Sigmoid colon (tissue), 4 donors: ENCODE data around the gene TUB.

Source experiments
- EP300 ChIP-seq, 4 donors: sonication (generic); formaldehyde crosslinking; IDR thresholded peaks; one replicate each; pipeline ENCODE4 v1.6.1; 2017; ENCODE audit warnings: antibody characterized with exemption in 4 of 4
- POLR2A ChIP-seq, 2 donors: fragments of 450-650 bp; IDR thresholded peaks; one replicate each; pipeline ENCODE4 v1.6.1; 2016; ENCODE audit warnings: antibody characterized with exemption in 2 of 2, mild to moderate bottlenecking in 2 of 2, moderate library complexity in 2 of 2
- POLR2AphosphoS5 ChIP-seq, 4 donors: sonication (generic); formaldehyde crosslinking; IDR thresholded peaks; one replicate each; pipeline ENCODE4 v1.6.1; 2017; ENCODE audit warnings: antibody characterized with exemption in 4 of 4
- TF ChIP-seq, protein P1 (sequence below), 4 experiments: fragments of 450-650 bp in 3 of 4; fragments of 200-600 bp in 1 of 4; IDR thresholded peaks; one replicate each; pipeline ENCODE4 v1.5.1; 2016 to 2019; ENCODE audit warnings: antibody characterized with exemption in 4 of 4, mild to moderate bottlenecking in 3 of 4, moderate library complexity in 2 of 4

- TF ChIP-seq POLR2A (IDR thresholded peaks at IDR 0.05) (no peak), POLR2AphosphoS5 (IDR thresholded peaks at IDR 0.05) (no peak), EP300 (IDR thresholded peaks at IDR 0.05) (no peak)
- TF ChIP-seq, protein P1, sequence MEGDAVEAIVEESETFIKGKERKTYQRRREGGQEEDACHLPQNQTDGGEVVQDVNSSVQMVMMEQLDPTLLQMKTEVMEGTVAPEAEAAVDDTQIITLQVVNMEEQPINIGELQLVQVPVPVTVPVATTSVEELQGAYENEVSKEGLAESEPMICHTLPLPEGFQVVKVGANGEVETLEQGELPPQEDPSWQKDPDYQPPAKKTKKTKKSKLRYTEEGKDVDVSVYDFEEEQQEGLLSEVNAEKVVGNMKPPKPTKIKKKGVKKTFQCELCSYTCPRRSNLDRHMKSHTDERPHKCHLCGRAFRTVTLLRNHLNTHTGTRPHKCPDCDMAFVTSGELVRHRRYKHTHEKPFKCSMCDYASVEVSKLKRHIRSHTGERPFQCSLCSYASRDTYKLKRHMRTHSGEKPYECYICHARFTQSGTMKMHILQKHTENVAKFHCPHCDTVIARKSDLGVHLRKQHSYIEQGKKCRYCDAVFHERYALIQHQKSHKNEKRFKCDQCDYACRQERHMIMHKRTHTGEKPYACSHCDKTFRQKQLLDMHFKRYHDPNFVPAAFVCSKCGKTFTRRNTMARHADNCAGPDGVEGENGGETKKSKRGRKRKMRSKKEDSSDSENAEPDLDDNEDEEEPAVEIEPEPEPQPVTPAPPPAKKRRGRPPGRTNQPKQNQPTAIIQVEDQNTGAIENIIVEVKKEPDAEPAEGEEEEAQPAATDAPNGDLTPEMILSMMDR (IDR thresholded peaks at IDR 0.05) = no peak
Observed at GRCh38 chr11:8060801-8061554, 20.0 kb upstream of the TUB start.
